Activated CD4-positive, alpha-beta T cell treated with anti-CD3 and anti-CD28 coated beads for 36 hours (primary cell): ENCODE data around the gene ZNF497. TPM values are rescaled to one million over a fixed set of nuclear protein-coding genes. Genes with fewer than 3 reads are reported as not detected.
A peak's percentile ranks its signal among the peaks of the same experiment; 100 is the strongest.
"Not testable (repeated sequence)": the region's sequence is repeated elsewhere in the genome, so short reads cannot be mapped to it uniquely, and the experiment has no call there.

Experiments used
- ATAC-seq: fragments of 200-7000 bp; cut with Tn5 transposase; one replicate; pipeline ENCODE4 v1.10.0; 2021; ENCODE audit warnings: mild to moderate bottlenecking, moderate library complexity
- CTCF ChIA-PET: fragments of 350-600 bp; sonication (Branson Sonifier 250); formaldehyde crosslinking; loops from one replicate; lab custom pipeline; 2021; ENCODE audit warnings: antibody characterized with exemption; lab: Charles Lee
- POLR2A ChIA-PET: fragments of 350-600 bp; sonication (Branson Sonifier 250); formaldehyde crosslinking; loops from one replicate; lab custom pipeline; 2021; ENCODE audit warnings: antibody characterized with exemption, inconsistent platforms; lab: Charles Lee
- DNase-seq: peaks from one replicate; pipeline ENCODE4 v3.0.0-alpha.2; 2020
- H3K27ac Mint-ChIP-seq: one replicate; pipeline ENCODE4 v1.8.0; 2021; ENCODE audit warnings: mixed read lengths
- H3K27me3 Mint-ChIP-seq: one replicate; pipeline ENCODE4 v1.8.0; 2021; ENCODE audit warnings: mixed read lengths
- H3K36me3 Mint-ChIP-seq: one replicate; pipeline ENCODE4 v1.8.0; 2021; ENCODE audit warnings: low read depth, mixed read lengths
- H3K4me1 Mint-ChIP-seq: one replicate; pipeline ENCODE4 v1.8.0; 2021; ENCODE audit warnings: mixed read lengths
- H3K4me3 Mint-ChIP-seq: one replicate; pipeline ENCODE4 v1.8.0; 2021; ENCODE audit warnings: mild to moderate bottlenecking, moderate library complexity, mixed read lengths
- H3K9me3 Mint-ChIP-seq: one replicate; pipeline ENCODE4 v1.8.0; 2021; ENCODE audit warnings: low read depth, mixed read lengths
- intact Hi-C, 2 experiments: fragments of 100-400 bp; cut with DNase I in 1 of 2; cut with micrococcal nuclease in 1 of 2; formaldehyde crosslinking; loops; one replicate each; pipeline versions ENCODE4 v1.14.2 to v1.15.1; 2022 to 2024; cut with DNase I, micrococcal nuclease
- total RNA-seq, 2 experiments: library from RNA; stranded (reverse); gene quantifications; one replicate each; pipeline ENCODE4 v1.2.3, GENCODE V29; 2021

The ZNF497 gene
- total RNA-seq, 2 experiments from 2014 or later: 1.1 to 1.5 TPM

GRCh38 chr19:58351990-58352755, 10.4 kb downstream of the ZNF497 start:
- POLR2A ChIA-PET: no interaction called here
- peaks cover 5% of the 10 kb centered on the region for H3K36me3 Mint-ChIP-seq
- DNase-seq: no peak
- ATAC-seq: no peak
- H3K4me3 Mint-ChIP-seq: no peak overlapping the region
- peaks cover 6% of the 10 kb centered on the region for H3K27me3 Mint-ChIP-seq
- H3K4me1 Mint-ChIP-seq: peaks cover 23% of the 10 kb centered on the region
- intact Hi-C loops: no loop called here
- CTCF ChIA-PET: no interaction called here
- H3K9me3 Mint-ChIP-seq: no peaks in the 10 kb centered on the region
- no peak overlapping the region for H3K27ac Mint-ChIP-seq

GRCh38 chr19:58351558-58351878, 11.0 kb downstream of the ZNF497 start:
- Mint-ChIP-seq H3K4me3 (no peak overlapping the region), H3K9me3 (no peaks in the 10 kb centered on the region), H3K27me3 (peaks cover 8% of the 10 kb centered on the region), H3K36me3 (peaks cover 5% of the 10 kb centered on the region), H3K27ac (no peak overlapping the region), H3K4me1 (peaks cover 21% of the 10 kb centered on the region)
- ChIA-PET CTCF (interaction anchor here (0.6 kb wide), 1 partner anchor 372 kb away, joined by 3 read pairs; no protein-coding TSS in a partner anchor), POLR2A (no interaction called here)
- DNase-seq: no peak
- ATAC-seq: no peak
- intact Hi-C loops: no loop called here

- H3K36me3 Mint-ChIP-seq: peaks cover 5% of the 10 kb centered on the region
- H3K4me3 Mint-ChIP-seq: no peak overlapping the region
- H3K27me3 Mint-ChIP-seq: peaks cover 8% of the 10 kb centered on the region
- no peak overlapping the region for H3K27ac Mint-ChIP-seq
- CTCF ChIA-PET: interaction anchor here (0.6 kb wide), 1 partner anchor 372 kb away, joined by 3 read pairs; no protein-coding TSS in a partner anchor
- intact Hi-C loops: no loop called here
- DNase-seq: no peak
- no peak for ATAC-seq
- H3K9me3 Mint-ChIP-seq: no peaks in the 10 kb centered on the region
- peaks cover 21% of the 10 kb centered on the region for H3K4me1 Mint-ChIP-seq
- POLR2A ChIA-PET: no interaction called here
Observed at GRCh38 chr19:58350871-58351557, 11.5 kb downstream of the ZNF497 start.

- Mint-ChIP-seq H3K4me3 (no peak overlapping the region), H3K27me3 (peaks cover 10% of the 10 kb centered on the region), H3K4me1 (peaks cover 16% of the 10 kb centered on the region), H3K36me3 (peaks cover 5% of the 10 kb centered on the region), H3K27ac (no peak overlapping the region), H3K9me3 (no peaks in the 10 kb centered on the region)
- ATAC-seq (no peak), DNase-seq (no peak)
- ChIA-PET CTCF (no interaction called here), POLR2A (no interaction called here)
- intact Hi-C loops: no loop called here
Observed at GRCh38 chr19:58350001-58350861, 12.3 kb downstream of the ZNF497 start.

GRCh38 chr19:58349590-58349989, 13.0 kb downstream of the ZNF497 start:
- no peak for ATAC-seq
- Mint-ChIP-seq H3K4me3 (no peak overlapping the region), H3K36me3 (peaks cover 5% of the 10 kb centered on the region), H3K4me1 (peaks cover 16% of the 10 kb centered on the region), H3K27ac (no peak overlapping the region), H3K27me3 (peaks cover 10% of the 10 kb centered on the region), H3K9me3 (no peaks in the 10 kb centered on the region)
- no peak for DNase-seq
- POLR2A ChIA-PET: no interaction called here
- CTCF ChIA-PET: no interaction called here
- intact Hi-C loops: no loop called here

GRCh38 chr19:58348080-58348479, 14.5 kb downstream of the ZNF497 start:
- DNase-seq, H3K36me3 Mint-ChIP-seq, ATAC-seq, intact Hi-C loops, POLR2A ChIA-PET, H3K9me3 Mint-ChIP-seq: not testable (repeated sequence)
- peak overlapping the region; percentile 70 for H3K27ac Mint-ChIP-seq
- CTCF ChIA-PET: interaction anchor here (0.9 to 3.0 kb wide), 4 partner anchors 9 to 171 kb away, joined by 3 to 15 read pairs (median 4); partner anchors contain the start of genes ZBTB45, ZNF324B and ZNF497
- peaks cover 16% of the 10 kb centered on the region for H3K4me1 Mint-ChIP-seq
- peaks cover 10% of the 10 kb centered on the region for H3K27me3 Mint-ChIP-seq
- H3K4me3 Mint-ChIP-seq: peak overlapping the region; percentile 87

GRCh38 chr19:58346961-58347929, 15.3 kb downstream of the ZNF497 start:
- intact Hi-C loops: loop anchor here (1.0 to 2.0 kb wide), 6 partner anchors 15 to 68 kb away; partner anchors contain the start of genes ZNF497 (in 2 of the 2), ZNF8 (in 1 of the 2) and ZNF837 (in 1 of the 2)
- H3K4me1 Mint-ChIP-seq: peaks cover 16% of the 10 kb centered on the region
- no peaks in the 10 kb centered on the region for H3K9me3 Mint-ChIP-seq
- ATAC-seq (peak; percentile 97), DNase-seq (peak; percentile 87)
- POLR2A ChIA-PET: interaction anchor here (0.6 kb wide), 1 partner anchor 197 kb away, joined by 3 read pairs; the partner anchor contains the start of gene TRIM28
- peaks cover 10% of the 10 kb centered on the region for H3K27me3 Mint-ChIP-seq
- H3K4me3 Mint-ChIP-seq: peak overlapping the region; percentile 87
- CTCF ChIA-PET: interaction anchor here (0.9 to 3.0 kb wide), 6 partner anchors 8 to 172 kb away, joined by 3 to 15 read pairs (median 4); partner anchors contain the start of genes ZBTB45, ZNF324B and ZNF497
- H3K27ac Mint-ChIP-seq: peak overlapping the region; percentile 70
- H3K36me3 Mint-ChIP-seq: peaks cover 3% of the 10 kb centered on the region

- Mint-ChIP-seq H3K36me3 (peaks cover 7% of the 10 kb centered on the region), H3K4me3 (peak overlapping the region; percentile 87), H3K4me1 (peaks cover 16% of the 10 kb centered on the region), H3K27ac (no peak overlapping the region), H3K27me3 (peaks cover 10% of the 10 kb centered on the region), H3K9me3 (no peaks in the 10 kb centered on the region)
- ChIA-PET POLR2A (interaction anchor here (0.5 kb wide), 1 partner anchor 19 kb away, joined by 3 read pairs; no protein-coding TSS in a partner anchor), CTCF (no interaction called here)
- no peak for ATAC-seq
- no peak for DNase-seq
- intact Hi-C loops: no loop called here
Observed at GRCh38 chr19:58345558-58345957, 17.0 kb downstream of the ZNF497 start.

GRCh38 chr19:58338825-58339558, 23.6 kb downstream of the ZNF497 start:
- Mint-ChIP-seq H3K9me3 (no peaks in the 10 kb centered on the region), H3K4me1 (no peaks in the 10 kb centered on the region), H3K27ac (no peak overlapping the region), H3K27me3 (no peaks in the 10 kb centered on the region), H3K36me3 (peaks cover 39% of the 10 kb centered on the region), H3K4me3 (no peak overlapping the region)
- CTCF ChIA-PET: interaction anchor here (1.1 kb wide), 1 partner anchor 9 kb away, joined by 3 read pairs; no protein-coding TSS in a partner anchor
- intact Hi-C loops: no loop called here
- POLR2A ChIA-PET: no interaction called here
- ATAC-seq (no peak), DNase-seq (no peak)

- POLR2A ChIA-PET: no interaction called here
- H3K36me3 Mint-ChIP-seq: peaks cover 41% of the 10 kb centered on the region
- DNase-seq: no peak
- no peak overlapping the region for H3K4me3 Mint-ChIP-seq
- H3K4me1 Mint-ChIP-seq: no peaks in the 10 kb centered on the region
- H3K27me3 Mint-ChIP-seq: no peaks in the 10 kb centered on the region
- H3K27ac Mint-ChIP-seq: no peak overlapping the region
- intact Hi-C loops: no loop called here
- H3K9me3 Mint-ChIP-seq: no peaks in the 10 kb centered on the region
- CTCF ChIA-PET: no interaction called here
- no peak for ATAC-seq
Observed at GRCh38 chr19:58338336-58338735, 24.2 kb downstream of the ZNF497 start.
